ENCODE measurements around the gene CABS1. TPM values are rescaled to one million over a fixed set of nuclear protein-coding genes. Genes with fewer than 3 reads are reported as not detected.

CABS1 gene
- total and polyA plus RNA-seq, 3 experiments from 2014 or later: not detected

Other genes with a start within 250 kb of the CABS1 start
- gene PRR27, start 180.7 kb upstream of the CABS1 start, total RNA-seq: not detected
- not detected for gene PRR27, start 180.7 kb upstream of the CABS1 start, polyA plus RNA-seq
- not detected for gene ODAM, start 139.3 kb upstream of the CABS1 start, total RNA-seq
- gene ODAM, start 139.3 kb upstream of the CABS1 start, polyA plus RNA-seq: not detected
- gene FDCSP, start 108.9 kb upstream of the CABS1 start, total RNA-seq: not detected
- not detected for gene FDCSP, start 108.9 kb upstream of the CABS1 start, polyA plus RNA-seq
- gene CSN3, start 92.4 kb upstream of the CABS1 start, total RNA-seq: not detected
- not detected for gene CSN3, start 92.4 kb upstream of the CABS1 start, polyA plus RNA-seq
- gene SMR3A, start 25.8 kb downstream of the CABS1 start, total RNA-seq: not detected
- not detected for gene SMR3A, start 25.8 kb downstream of the CABS1 start, polyA plus RNA-seq
- gene SMR3B, start 48.1 kb downstream of the CABS1 start, total RNA-seq: not detected
- gene SMR3B, start 48.1 kb downstream of the CABS1 start, polyA plus RNA-seq: not detected
- not detected for gene OPRPN, start 63.0 kb downstream of the CABS1 start, total RNA-seq
- not detected for gene OPRPN, start 63.0 kb downstream of the CABS1 start, polyA plus RNA-seq
- gene MUC7, start 137.2 kb downstream of the CABS1 start, total RNA-seq: not detected
- gene MUC7, start 137.2 kb downstream of the CABS1 start, polyA plus RNA-seq: not detected
- gene AMTN, start 183.6 kb downstream of the CABS1 start, total RNA-seq: not detected
- gene AMTN, start 183.6 kb downstream of the CABS1 start, polyA plus RNA-seq: not detected

Measured in CD8-positive, alpha-beta memory T cell (primary cell).